Suprapubic skin (tissue), 4 donors: ENCODE measurements around the gene DNAH8.

Source experiments
- EP300 ChIP-seq: sonication (generic); formaldehyde crosslinking; IDR thresholded peaks from one replicate; pipeline ENCODE4 v1.6.1; 2017; ENCODE audit warnings: antibody characterized with exemption
- POLR2A ChIP-seq, 2 donors: fragments of 450-650 bp; IDR thresholded peaks; one replicate each; pipeline ENCODE4 v1.6.1; 2017; ENCODE audit warnings: antibody characterized with exemption in 2 of 2, mild to moderate bottlenecking in 2 of 2, moderate library complexity in 2 of 2
- POLR2AphosphoS5 ChIP-seq, 3 donors: sonication (generic); formaldehyde crosslinking; IDR thresholded peaks; one replicate each; pipeline ENCODE4 v1.6.1; 2017; ENCODE audit warnings: antibody characterized with exemption in 3 of 3
- TF ChIP-seq, protein P1 (sequence below), 2 donors: fragments of 200-600 bp in 1 of 2; fragments of 450-650 bp in 1 of 2; sonication (generic) in 1 of 2; IDR thresholded peaks; one replicate each; pipeline ENCODE4 v1.5.1; 2016 to 2019; ENCODE audit warnings: antibody characterized with exemption in 2 of 2, mild to moderate bottlenecking in 1 of 2, moderate library complexity in 1 of 2

DNA sequence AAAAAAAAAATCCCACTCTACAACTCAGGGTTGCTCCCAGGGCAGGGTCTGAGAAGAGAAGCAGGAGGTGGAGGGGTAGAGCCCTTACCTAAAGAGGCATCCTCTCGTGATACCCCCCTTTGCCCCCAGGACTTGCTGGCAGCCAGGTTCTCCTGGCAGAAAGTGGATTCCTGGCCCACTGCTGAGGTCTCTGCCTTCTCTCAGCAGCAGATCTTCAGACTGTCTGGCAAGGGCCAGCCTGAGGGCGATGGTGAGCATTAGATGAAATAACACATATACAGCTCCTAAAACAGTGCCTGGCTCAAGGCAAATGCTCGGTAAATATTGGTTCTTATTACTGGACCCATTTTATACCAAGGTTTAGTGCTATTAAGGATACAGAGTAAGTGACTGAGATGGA is 328.7 kb downstream of the DNAH8 start:
- no peak for TF ChIP-seq POLR2AphosphoS5 (IDR thresholded peaks at IDR 0.05)
- TF ChIP-seq, protein P1, sequence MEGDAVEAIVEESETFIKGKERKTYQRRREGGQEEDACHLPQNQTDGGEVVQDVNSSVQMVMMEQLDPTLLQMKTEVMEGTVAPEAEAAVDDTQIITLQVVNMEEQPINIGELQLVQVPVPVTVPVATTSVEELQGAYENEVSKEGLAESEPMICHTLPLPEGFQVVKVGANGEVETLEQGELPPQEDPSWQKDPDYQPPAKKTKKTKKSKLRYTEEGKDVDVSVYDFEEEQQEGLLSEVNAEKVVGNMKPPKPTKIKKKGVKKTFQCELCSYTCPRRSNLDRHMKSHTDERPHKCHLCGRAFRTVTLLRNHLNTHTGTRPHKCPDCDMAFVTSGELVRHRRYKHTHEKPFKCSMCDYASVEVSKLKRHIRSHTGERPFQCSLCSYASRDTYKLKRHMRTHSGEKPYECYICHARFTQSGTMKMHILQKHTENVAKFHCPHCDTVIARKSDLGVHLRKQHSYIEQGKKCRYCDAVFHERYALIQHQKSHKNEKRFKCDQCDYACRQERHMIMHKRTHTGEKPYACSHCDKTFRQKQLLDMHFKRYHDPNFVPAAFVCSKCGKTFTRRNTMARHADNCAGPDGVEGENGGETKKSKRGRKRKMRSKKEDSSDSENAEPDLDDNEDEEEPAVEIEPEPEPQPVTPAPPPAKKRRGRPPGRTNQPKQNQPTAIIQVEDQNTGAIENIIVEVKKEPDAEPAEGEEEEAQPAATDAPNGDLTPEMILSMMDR (IDR thresholded peaks at IDR 0.05) = no peak
- TF ChIP-seq EP300 = no peak
- TF ChIP-seq POLR2A (IDR thresholded peaks at IDR 0.05) = no peak
